HepG2 (cell line): ENCODE measurements around the gene VGLL3. TPM values are rescaled to one million over a fixed set of nuclear protein-coding genes. Genes with fewer than 3 reads are reported as not detected.

Experiments
- ATAC-seq: fragments of 200-7000 bp; cut with Tn5 transposase; 3 replicates; pipeline ENCODE4 v1.9.1; 2020; ENCODE audit warnings: mild to moderate bottlenecking, moderate library complexity
- BruUV-seq: library from RNA; stranded (reverse); fragments of 400-500 nt; replicated peaks from 2 replicates; lab custom pipeline; 2021; lab: Mats Ljungman, UMichigan
- CTCF ChIA-PET: fragments of 300-600 bp; formaldehyde crosslinking; extraction: SDS; loops from one replicate; lab custom pipeline; 2021; ENCODE audit warnings: low total read pairs, inconsistent platforms, low intra/inter-chr PET ratio; lab: Yijun Ruan, JAX
- POLR2A ChIA-PET: fragments of 350-600 bp; sonication (Branson Sonifier 250); formaldehyde crosslinking; loops from one replicate; lab custom pipeline; 2020; ENCODE audit warnings: antibody characterized with exemption, inconsistent platforms; lab: Yijun Ruan, JAX
- DNase-seq: peaks from one replicate; pipeline ENCODE4 v3.0.0-alpha.2; 2015; ENCODE audit warnings: low spot score
- FAIRE-seq: peaks from 3 replicates; lab custom pipeline; 2011; peaks lifted over from hg19 to GRCh38; lab: Jason Lieb, UNC
- H2AFZ ChIP-seq: one replicate; pipeline ENCODE4 v1.6.1; 2011; ENCODE audit warnings: low read length, inconsistent platforms
- H3K27ac ChIP-seq: fragments of 300-600 bp; 3 replicates; pipeline ENCODE4 v1.8.0; 2011; ENCODE audit warnings: mixed run types, mild to moderate bottlenecking, mixed read lengths, low read length, inconsistent platforms; ENCODE audit not compliant: insufficient read depth; ENCODE audit errors: extremely low read length
- H3K27me3 ChIP-seq, 2 experiments: fragments of 200-600 bp in 1 of 2; 2 replicates in 1 of 2; 3 replicates in 1 of 2; pipeline versions ENCODE4 v1.6.0 to v1.8.0; 2011; ENCODE audit warnings: low read length in 2 of 2, mild to moderate bottlenecking in 2 of 2, moderate library complexity in 2 of 2, inconsistent platforms in 1 of 2; ENCODE audit not compliant: insufficient read depth in 2 of 2, control insufficient read depth in 1 of 2
- H3K36me3 ChIP-seq, 2 experiments: fragments of 200-600 bp in 1 of 2; replicated peaks in 1 of 2; 2 replicates in 1 of 2; 3 replicates in 1 of 2; pipeline versions ENCODE4 v1.5.1 to v1.8.0; 2011; ENCODE audit warnings: low read length in 2 of 2, inconsistent platforms in 1 of 2; ENCODE audit not compliant: insufficient read depth in 2 of 2, control insufficient read depth in 1 of 2
- H3K4me1 ChIP-seq: 2 replicates; pipeline ENCODE4 v1.5.1; 2012; ENCODE audit warnings: low read length, inconsistent platforms; ENCODE audit not compliant: insufficient read depth
- H3K4me2 ChIP-seq: 2 replicates; pipeline ENCODE4 v1.6.0; 2011; ENCODE audit warnings: low read depth, low read length, inconsistent platforms
- H3K4me3 ChIP-seq, 3 experiments: fragments of 200-600 bp in 1 of 3; sonication (generic), shearing (Covaris generic) in 1 of 3; replicated peaks in 1 of 3; 2 replicates each; pipeline ENCODE4 v1.5.1; 2011 to 2016; ENCODE audit warnings: low read length in 3 of 3, inconsistent platforms in 2 of 3, low read depth in 2 of 3, mild to moderate bottlenecking in 2 of 3, control low read depth in 1 of 3, mixed read lengths in 1 of 3; ENCODE audit not compliant: insufficient read depth in 1 of 3
- H3K79me2 ChIP-seq: one replicate; pipeline ENCODE4 v1.6.1; 2011; ENCODE audit warnings: low read length, inconsistent platforms; ENCODE audit not compliant: insufficient read depth
- H3K9ac ChIP-seq: 2 replicates; pipeline ENCODE4 v1.6.0; 2011; ENCODE audit warnings: mild to moderate bottlenecking, low read depth, low read length, inconsistent platforms; ENCODE audit not compliant: insufficient read depth
- H3K9me3 ChIP-seq: 2 replicates; pipeline ENCODE4 v1.5.1; 2012; ENCODE audit warnings: mild to moderate bottlenecking, low read length
- H4K20me1 ChIP-seq: 2 replicates; pipeline ENCODE4 v1.6.0; 2011; ENCODE audit warnings: inconsistent platforms, mild to moderate bottlenecking, low read length, moderate library complexity; ENCODE audit not compliant: insufficient read depth
- ATF5 ChIP-seq: sonication (generic); formaldehyde crosslinking; IDR thresholded peaks from 2 replicates; pipeline ENCODE4 v1.4.0; 2020; ENCODE audit warnings: mild to moderate bottlenecking, low read depth, missing genetic modification reagents
- CENPT ChIP-seq: sonication (generic); formaldehyde crosslinking; IDR thresholded peaks from 2 replicates; pipeline ENCODE4 v1.8.0; 2022; ENCODE audit warnings: low read depth, mild to moderate bottlenecking, moderate library complexity, missing genetic modification reagents
- CREM ChIP-seq, 2 experiments: sonication (generic) in 1 of 2; formaldehyde crosslinking in 1 of 2; IDR thresholded peaks; 2 replicates each; pipeline versions ENCODE4 v1.4.0 to v1.6.1; 2016 to 2020; ENCODE audit warnings: antibody characterized with exemption in 1 of 2, mild to moderate bottlenecking in 1 of 2, missing genetic modification reagents in 1 of 2
- DMAP1 ChIP-seq: IDR thresholded peaks from 2 replicates; pipeline ENCODE4 v1.6.1; 2016
- EHMT2 ChIP-seq: fragments of 200-600 bp; sonication (generic); IDR thresholded peaks from 2 replicates; pipeline ENCODE4 v1.7.0; 2017; ENCODE audit warnings: antibody characterized with exemption, low read depth, low read length, borderline replicate concordance
- NR1H2 ChIP-seq: sonication (generic); formaldehyde crosslinking; IDR thresholded peaks from 2 replicates; pipeline ENCODE4 v1.8.1; 2022; ENCODE audit warnings: low read depth, missing genetic modification reagents, borderline replicate concordance
- PATZ1 ChIP-seq: sonication (generic); formaldehyde crosslinking; IDR thresholded peaks from 2 replicates; pipeline ENCODE4 v1.4.0; 2020; ENCODE audit warnings: missing genetic modification reagents
- PHF5A ChIP-seq: IDR thresholded peaks from one replicate; pipeline ENCODE4 v1.6.1; 2018; ENCODE audit warnings: low read depth, missing genetic modification reagents; ENCODE audit not compliant: unreplicated experiment
- PRDM4 ChIP-seq: sonication (generic); formaldehyde crosslinking; IDR thresholded peaks from 2 replicates; pipeline ENCODE4 v1.9.0; 2021; ENCODE audit warnings: missing genetic modification reagents, borderline replicate concordance
- ZBTB44 ChIP-seq: sonication (generic); formaldehyde crosslinking; IDR thresholded peaks from 2 replicates; pipeline ENCODE4 v1.4.0; 2020; ENCODE audit warnings: missing genetic modification reagents
- ZFP36L1 ChIP-seq: sonication (generic); formaldehyde crosslinking; IDR thresholded peaks from 2 replicates; pipeline ENCODE4 v1.8.0; 2022; ENCODE audit warnings: mild to moderate bottlenecking, missing genetic modification reagents, moderate library complexity
- ZNF550 ChIP-seq: sonication (generic); formaldehyde crosslinking; IDR thresholded peaks from 2 replicates; pipeline ENCODE4 v1.4.0; 2020; ENCODE audit warnings: mild to moderate bottlenecking, missing genetic modification reagents, borderline replicate concordance
- ZNF597 ChIP-seq: sonication (generic); formaldehyde crosslinking; IDR thresholded peaks from 2 replicates; pipeline ENCODE4 v1.5.0; 2020; ENCODE audit warnings: missing genetic modification reagents
- WGBS: methylation state at CpG from one replicate; pipeline ENCODE4 v1.1.6; 2017; ENCODE audit warnings: low lambda C conversion rate; 5-methylcytosine and 5-hydroxymethylcytosine counted together
- in situ Hi-C: cut with HindIII; loops from 2 replicates; pipeline ENCODE4 v1.10.0; 2017; ENCODE audit warnings: low pct_unique_long_range_greater_than_20kb; ENCODE audit not compliant: extremely low pct_ligation_motif_present
- intact Hi-C: fragments of 100-400 bp; cut with micrococcal nuclease; formaldehyde crosslinking; loops from one replicate; pipeline ENCODE4 v1.10.0; 2022; ENCODE audit not compliant: unreplicated experiment
- polyA plus RNA-seq, 8 experiments: library from polyadenylated mRNA; depleted of rRNA in 3 of 8; stranded (reverse) in 7 of 8; unstranded in 1 of 8; fragments of >200 nt; fragmentation: Illumina TruSeq in 4 of 8; extraction: Trizol in 4 of 8; gene quantifications; 2 replicates each; pipeline versions ENCODE4 v1.2.1 to v1.2.3, GENCODE V29; 2011 to 2016; ENCODE audit warnings: low read depth in 4 of 8, missing spikeins in 1 of 8, mixed read lengths in 1 of 8; ENCODE audit not compliant: insufficient read depth in 1 of 8
- total RNA-seq, 5 experiments: library from RNA; depleted of rRNA; stranded (reverse); fragments of >200 nt; fragmentation: Illumina TruSeq; extraction: Trizol; gene quantifications; 2 replicates each; pipeline ENCODE4 v1.2.3, GENCODE V29; 2016; ENCODE audit warnings: low read depth in 1 of 5

VGLL3 gene
- total and polyA plus RNA-seq, 2 of the 13 experiments (the other 11 are each of a cell fraction or from before 2014, with no cell fraction given) = 0.03 to 0.07 TPM

GRCh38 chr3:86998569-86998968 lies 7.6 kb upstream of the VGLL3 start:
- Histone ChIP-seq H3K79me2 (no peaks in the 10 kb centered on the region), H3K9me3 (no peaks in the 10 kb centered on the region), H3K4me3 (no peak overlapping the region), H2AFZ (no peak overlapping the region), H3K4me1 (no peaks in the 10 kb centered on the region), H3K9ac (no peak overlapping the region), H3K36me3 (no peaks in the 10 kb centered on the region), H3K27me3 (no peaks in the 10 kb centered on the region), H3K27ac (no peak overlapping the region), H4K20me1 (0 out of 2 replicates have a peak, but pooled peaks cover 2% of the 10 kb centered on the region), H3K4me2 (no peak overlapping the region)
- intact Hi-C loops (no loop called here), in situ Hi-C loops (no loop called here)
- ATAC-seq (no peak), FAIRE-seq (no peak), DNase-seq (no peak)
- POLR2A ChIA-PET = no interaction called here
- WGBS = 7% methylated on average over 1 of the region's 1 CpG
- no TSS peak for BruUV-seq
- CTCF ChIA-PET = no interaction called here
- no peak for TF ChIP-seq ZNF597 (CRISPR knock-in tag)
- TF ChIP-seq PATZ1 = no peak
- no peak for TF ChIP-seq DMAP1 (CRISPR knock-in tag)
- TF ChIP-seq ZNF550 (CRISPR knock-in tag) = no peak
- no peak for TF ChIP-seq PRDM4 (CRISPR knock-in tag)
- no peak for TF ChIP-seq CENPT
- TF ChIP-seq NR1H2 = no peak
- TF ChIP-seq CREM (IDR thresholded peaks at IDR 0.05) = no peak
- TF ChIP-seq CREM (CRISPR knock-in tag; IDR thresholded peaks at IDR 0.05) = no peak
- TF ChIP-seq ZBTB44 (CRISPR knock-in tag) = no peak
- no peak for TF ChIP-seq EHMT2
- no peak for TF ChIP-seq PHF5A (CRISPR knock-in tag)
- no peak for TF ChIP-seq ATF5 (CRISPR knock-in tag)
- no peak for TF ChIP-seq ZFP36L1
